ENCODE measurements around the gene KDM4F. TPM values are rescaled to one million over a fixed set of nuclear protein-coding genes. Genes with fewer than 3 reads are reported as not detected.

KDM4F gene
- total RNA-seq, 1 experiment from 2014 or later: not detected

- no peak for DNase-seq (ENCODE audit: low spot score)
Observed at GRCh38 chr11:95065336-95065735, 16.1 kb downstream of the KDM4F start.

- DNase-seq (ENCODE audit: low spot score): no peak
Observed at GRCh38 chr11:95066716-95067038, 17.5 kb downstream of the KDM4F start, which contains the start of gene SRSF8. Gene SRSF8 (plus strand): TSS chr11:95066919. CDS start chr11:95067227, 308 bp downstream.

- DNase-seq (ENCODE audit: low spot score): no peak
Observed at GRCh38 chr11:95067039-95067840, 18.0 kb downstream of the KDM4F start.

GRCh38 chr11:95067841-95068219 is 18.6 kb downstream of the KDM4F start:
- no peak for DNase-seq (ENCODE audit: low spot score)

- DNase-seq (ENCODE audit: low spot score): peak; percentile 1
Observed at GRCh38 chr11:95068549-95068948, 19.3 kb downstream of the KDM4F start.

GRCh38 chr11:95070471-95070870 is 21.2 kb downstream of the KDM4F start:
- no peak for DNase-seq (ENCODE audit: low spot score)

GRCh38 chr11:95072948-95073347 is 23.7 kb downstream of the KDM4F start:
- no peak for DNase-seq (ENCODE audit: low spot score)

GRCh38 chr11:95074792-95075563 is 25.8 kb downstream of the KDM4F start:
- DNase-seq (ENCODE audit: low spot score): no peak

- DNase-seq (ENCODE audit: low spot score): peak; percentile 2
Observed at GRCh38 chr11:95076416-95076815, 27.2 kb downstream of the KDM4F start.

GRCh38 chr11:95076981-95077380 is 27.8 kb downstream of the KDM4F start:
- no peak for DNase-seq (ENCODE audit: low spot score)

- no peak for DNase-seq (ENCODE audit: low spot score)
Observed at GRCh38 chr11:95078526-95078925, 29.3 kb downstream of the KDM4F start.

- no peak for DNase-seq (ENCODE audit: low spot score)
Observed at GRCh38 chr11:95081010-95081409, 31.8 kb downstream of the KDM4F start.

- DNase-seq (ENCODE audit: low spot score): no peak
Observed at GRCh38 chr11:95081412-95081811, 32.2 kb downstream of the KDM4F start.

- no peak for DNase-seq (ENCODE audit: low spot score)
Observed at GRCh38 chr11:95082576-95083001, 33.4 kb downstream of the KDM4F start.

GRCh38 chr11:95084509-95084908 is 35.3 kb downstream of the KDM4F start:
- no peak for DNase-seq (ENCODE audit: low spot score)

- no peak for DNase-seq (ENCODE audit: low spot score)
Observed at GRCh38 chr11:95085117-95085816, 36.0 kb downstream of the KDM4F start.

- DNase-seq (ENCODE audit: low spot score): no peak
Observed at GRCh38 chr11:95086151-95086550, 36.9 kb downstream of the KDM4F start.

GRCh38 chr11:95086836-95087570 is 37.8 kb downstream of the KDM4F start:
- DNase-seq (ENCODE audit: low spot score): no peak

GRCh38 chr11:95088946-95089619 is 39.9 kb downstream of the KDM4F start:
- DNase-seq (ENCODE audit: low spot score): no peak

GRCh38 chr11:95089620-95090542 is 40.7 kb downstream of the KDM4F start, which contains the start of gene ENDOD1:
Gene ENDOD1 (plus strand): TSS chr11:95089846. CDS start chr11:95089928, 82 bp downstream.
- DNase-seq (ENCODE audit: low spot score): peak; percentile 18
